ENCODE results near the gene KCNH4.
"Not testable (repeated sequence)": the region's sequence is repeated elsewhere in the genome, so short reads cannot be mapped to it uniquely, and the experiment has no call there.

KCNH4 gene

DNA sequence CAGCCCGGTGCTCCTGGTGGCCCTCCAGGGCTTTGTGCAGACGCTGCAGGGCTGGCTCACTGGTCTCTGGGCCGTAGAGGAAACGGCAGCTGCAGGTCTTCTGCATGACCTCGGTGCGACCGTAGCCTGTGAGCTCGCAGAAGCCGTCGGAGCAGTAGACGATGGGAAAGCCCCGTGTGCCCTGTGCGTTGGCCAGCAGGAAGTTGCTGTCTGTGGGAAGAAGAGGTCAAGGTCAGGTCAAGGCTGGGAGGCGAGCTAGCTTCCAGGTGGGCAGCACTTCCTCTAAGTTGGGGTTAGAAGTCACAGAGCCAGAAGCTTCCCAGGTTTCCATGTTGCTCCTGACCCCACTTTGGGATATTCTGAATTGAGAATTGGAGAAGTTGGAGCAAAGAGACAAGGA, 2.1 kb downstream of the KCNH4 start:
- DNase-seq (ENCODE audit: low read depth in 2 of 2): no peak

DNA sequence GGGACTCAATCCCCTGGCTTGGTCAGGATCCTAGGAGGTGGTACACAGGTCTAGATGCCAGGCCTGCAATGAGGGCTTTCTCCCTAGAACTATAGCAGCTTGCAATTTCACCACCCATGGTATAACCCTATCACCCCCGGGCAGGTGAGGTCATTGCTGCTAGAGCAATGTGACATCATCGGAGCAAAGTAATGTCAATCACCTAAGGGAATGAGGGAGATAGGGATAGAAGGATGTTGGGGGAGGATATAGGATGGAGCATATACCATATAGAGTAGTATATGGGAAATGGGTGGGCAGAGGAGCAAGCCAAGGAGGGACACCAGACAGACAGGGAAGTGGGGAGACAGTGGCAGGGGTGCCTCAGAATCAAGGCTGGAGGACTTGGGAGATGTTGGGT, 3.3 kb downstream of the KCNH4 start:
- no peak for DNase-seq (ENCODE audit: low read depth in 2 of 2)

DNA sequence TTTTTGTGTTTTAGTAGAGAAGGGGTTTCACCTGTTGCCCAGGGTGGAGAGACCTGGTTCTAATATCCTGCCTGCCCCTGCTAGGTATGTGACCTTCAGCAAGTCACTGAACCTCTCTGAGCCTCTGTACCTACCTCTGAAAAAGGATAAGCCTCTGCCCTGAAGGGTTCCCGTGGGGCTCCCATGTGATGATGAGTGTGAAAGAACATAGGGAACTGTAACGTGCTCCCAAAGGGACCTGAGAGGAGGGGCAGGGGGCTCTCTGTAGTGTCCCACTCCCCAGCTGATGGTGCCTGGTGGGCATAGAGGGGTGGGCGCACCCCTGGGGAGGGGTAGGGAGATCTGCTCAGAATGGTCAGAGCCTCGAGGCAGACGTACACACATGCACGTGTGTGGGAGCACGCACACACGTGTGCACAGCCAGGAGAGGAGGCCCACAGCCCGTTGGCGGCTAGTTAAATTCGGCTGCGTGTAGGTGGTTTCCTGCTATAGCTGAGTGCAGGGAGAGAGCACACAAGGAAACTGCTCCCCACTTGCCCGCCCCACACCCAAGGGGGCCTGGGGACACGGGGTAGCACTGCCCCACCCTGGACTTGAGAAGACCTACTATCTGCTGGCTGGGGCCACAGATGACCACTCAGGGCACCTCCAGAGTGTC, 6.7 kb downstream of the KCNH4 start:
- no peak for DNase-seq (ENCODE audit: low read depth in 2 of 2)

DNA sequence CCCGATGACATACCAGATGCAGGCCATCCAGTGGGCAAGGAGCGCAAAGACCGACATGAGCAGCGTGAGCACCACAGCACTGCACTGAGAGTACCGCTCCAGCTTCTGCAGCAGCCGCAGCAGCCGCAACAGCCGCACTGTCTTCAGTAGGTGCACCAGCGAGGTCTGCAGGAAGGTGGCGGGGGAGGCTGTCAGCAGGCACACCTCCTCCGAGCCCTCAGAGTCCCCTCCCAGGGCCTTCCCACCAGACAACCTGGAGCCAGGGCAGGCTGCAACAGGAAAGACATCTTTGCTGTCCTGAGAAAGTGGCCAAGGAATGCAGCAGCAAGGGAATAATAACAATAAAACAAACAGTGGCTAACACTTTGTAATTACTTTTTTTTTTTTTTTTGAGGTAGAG, 9.1 kb downstream of the KCNH4 start:
- no peak for DNase-seq (ENCODE audit: low read depth in 2 of 2)

GRCh38 chr17:42169351-42169750, 11.6 kb downstream of the KCNH4 start:
- DNase-seq (ENCODE audit: low read depth in 2 of 2): no peak

DNA sequence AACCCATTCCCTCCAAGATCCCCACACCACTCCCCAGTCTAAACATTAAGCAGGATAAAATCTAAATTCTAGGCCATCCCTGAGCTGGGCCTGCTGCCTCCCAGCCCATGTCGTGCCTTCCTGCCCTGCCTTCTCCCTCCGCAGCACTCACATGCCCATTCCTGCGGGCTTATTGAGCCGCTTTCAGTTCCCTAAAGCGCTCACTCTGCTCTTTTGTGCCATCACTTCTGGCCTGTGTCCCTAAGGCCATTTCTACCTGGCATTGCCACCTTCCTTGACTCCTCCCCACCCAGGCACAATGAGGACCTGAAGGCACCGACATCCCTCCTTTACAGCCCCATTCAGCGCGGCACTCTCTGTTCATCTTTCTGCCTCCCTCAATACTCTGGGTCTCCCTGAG, 13.1 kb downstream of the KCNH4 start:
- no peak for DNase-seq (ENCODE audit: low read depth in 2 of 2)

DNA sequence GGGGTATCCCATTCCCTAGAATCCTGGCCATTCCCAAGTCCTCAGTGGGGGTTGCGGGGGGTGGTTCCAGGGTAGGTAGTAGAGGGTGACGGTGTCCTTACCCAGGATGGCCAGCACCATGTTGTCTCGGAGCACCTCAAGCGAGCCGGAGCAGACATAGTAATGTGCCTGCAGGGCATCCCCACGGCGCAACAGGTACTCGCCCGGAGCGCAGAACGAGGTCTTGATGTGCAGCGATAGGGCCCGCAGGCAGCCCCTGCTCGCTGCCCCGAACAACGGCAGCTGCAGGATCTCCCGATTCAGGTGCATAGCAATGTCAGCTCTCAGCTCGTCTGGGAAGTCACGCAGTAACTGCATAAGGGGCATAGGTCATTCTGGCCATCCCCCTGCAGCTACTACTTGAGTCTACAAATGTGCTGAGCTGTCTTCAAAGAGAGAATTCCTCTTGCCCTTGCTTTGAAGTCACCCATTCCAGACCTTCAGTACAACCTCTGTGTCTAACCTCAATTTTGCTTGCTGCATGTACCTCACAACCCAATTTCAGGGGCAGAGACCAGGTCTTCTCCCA, 14.7 kb downstream of the KCNH4 start:
- no peak for DNase-seq (ENCODE audit: low read depth in 2 of 2)

DNA sequence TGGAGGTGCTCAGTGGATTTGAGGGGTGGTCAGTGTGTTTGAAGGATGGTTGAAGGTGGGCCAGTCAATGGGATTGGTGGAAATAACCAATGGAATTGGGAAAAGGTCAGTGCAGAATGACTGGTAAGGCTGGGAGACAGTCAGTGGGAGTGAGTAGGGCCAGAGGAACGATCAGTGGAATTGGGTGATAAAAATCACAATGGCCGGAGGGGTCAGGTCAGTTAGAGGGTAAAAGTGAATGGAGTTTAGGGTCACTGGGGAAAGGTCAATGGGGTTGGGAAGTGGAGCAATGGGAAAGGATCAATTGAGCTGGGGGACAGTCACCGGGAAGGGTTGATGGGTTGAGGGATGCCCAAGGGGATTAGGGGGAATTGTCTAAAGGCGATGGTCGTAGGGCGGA, 15.2 kb downstream of the KCNH4 start:
- DNase-seq (ENCODE audit: low read depth in 2 of 2): no peak

DNA sequence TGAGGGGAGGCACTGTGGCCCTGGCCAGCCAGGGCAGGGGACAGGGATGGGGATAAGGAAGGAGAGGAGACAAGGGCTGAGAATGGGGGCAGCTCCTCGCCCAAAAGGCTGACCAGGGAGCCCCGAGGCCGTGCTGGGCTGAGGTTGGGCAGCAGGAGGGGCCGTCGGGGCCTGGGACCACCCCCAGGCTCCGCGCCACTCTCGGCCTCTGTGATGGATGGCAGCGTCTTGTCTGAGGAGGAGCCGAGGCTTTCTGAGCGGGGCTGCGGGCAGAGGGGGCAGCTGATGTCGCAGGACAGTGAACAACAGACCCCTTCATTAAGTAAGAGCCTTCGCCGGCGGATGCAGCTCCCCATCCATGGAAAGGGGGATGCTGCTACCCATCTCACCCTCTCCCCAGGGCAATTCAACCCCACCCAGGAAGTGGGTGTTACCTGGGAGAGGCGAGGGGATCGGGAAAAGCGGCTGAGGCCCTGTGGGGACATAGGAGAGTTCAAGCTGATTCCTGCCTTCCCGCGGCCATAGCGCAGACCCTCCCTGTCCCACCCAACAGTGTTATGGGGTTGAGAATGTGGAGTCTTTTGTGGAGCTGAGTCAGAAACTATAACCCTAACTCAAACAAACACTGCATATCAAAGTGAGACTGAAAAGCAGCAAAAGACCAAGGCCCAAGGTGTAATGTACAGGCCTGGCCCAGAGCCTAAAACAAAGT, 17.1 kb downstream of the KCNH4 start:
- no peak for DNase-seq (ENCODE audit: low read depth in 2 of 2)

- no peak for DNase-seq (ENCODE audit: low read depth in 2 of 2)
Measured at GRCh38 chr17:42163113-42163512, 17.8 kb downstream of the KCNH4 start.

DNA sequence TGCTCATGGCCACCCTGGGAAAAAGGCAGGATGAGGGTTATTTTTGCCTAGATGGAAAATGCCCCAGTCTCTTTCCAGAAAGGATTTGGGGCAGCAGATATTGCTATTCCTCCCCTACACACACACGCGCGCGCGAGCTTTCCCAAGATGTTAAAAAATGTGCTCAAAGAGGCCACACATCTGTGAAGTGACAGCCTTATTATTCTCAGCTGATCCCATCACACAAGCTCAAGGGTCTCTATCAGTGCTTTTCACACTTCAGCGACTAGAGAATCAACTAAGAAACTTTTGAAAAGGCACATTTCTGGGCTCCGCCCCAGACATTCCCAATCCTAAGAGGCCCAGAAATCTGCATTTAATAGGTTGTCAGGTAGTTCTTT, 20.4 kb downstream of the KCNH4 start:
- no peak for DNase-seq (ENCODE audit: low read depth in 2 of 2)

DNA sequence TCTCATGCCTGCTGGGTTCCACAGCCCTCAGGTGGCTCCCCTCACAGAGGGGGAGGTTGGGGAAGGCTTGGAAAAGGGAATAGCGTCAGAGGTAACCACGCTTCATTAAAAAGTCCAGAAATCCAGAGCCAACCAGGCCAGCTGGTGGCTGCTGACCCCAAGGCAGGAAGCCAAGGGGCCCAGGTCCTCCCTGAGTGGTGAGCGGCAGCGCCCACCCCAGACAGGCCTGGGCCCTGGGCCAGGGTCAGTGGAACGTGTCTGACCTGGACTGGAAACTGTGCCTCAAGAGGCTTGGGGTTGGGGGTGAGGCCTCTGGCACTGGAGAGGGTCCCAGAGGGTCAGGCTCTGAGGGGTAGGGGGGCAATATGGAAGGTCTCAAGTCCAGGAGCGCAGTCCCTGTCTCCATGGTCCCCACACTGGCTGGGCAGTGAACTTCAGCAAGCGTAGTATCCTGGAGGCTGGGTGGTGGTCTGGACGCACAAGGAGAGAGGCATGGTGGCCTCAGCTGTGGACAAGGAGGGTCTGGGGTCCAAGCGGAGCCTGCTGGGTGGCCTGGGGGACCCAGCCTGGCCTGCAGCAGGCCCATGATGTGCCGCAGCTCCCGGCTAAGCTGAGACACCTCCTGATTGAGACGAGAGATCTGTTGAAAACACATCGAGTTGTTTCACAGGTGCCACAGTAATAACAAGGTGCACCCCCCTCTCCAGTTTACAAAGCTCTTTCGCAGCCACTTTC, 21.0 kb downstream of the KCNH4 start:
- no peak for DNase-seq (ENCODE audit: low read depth in 2 of 2)

DNA sequence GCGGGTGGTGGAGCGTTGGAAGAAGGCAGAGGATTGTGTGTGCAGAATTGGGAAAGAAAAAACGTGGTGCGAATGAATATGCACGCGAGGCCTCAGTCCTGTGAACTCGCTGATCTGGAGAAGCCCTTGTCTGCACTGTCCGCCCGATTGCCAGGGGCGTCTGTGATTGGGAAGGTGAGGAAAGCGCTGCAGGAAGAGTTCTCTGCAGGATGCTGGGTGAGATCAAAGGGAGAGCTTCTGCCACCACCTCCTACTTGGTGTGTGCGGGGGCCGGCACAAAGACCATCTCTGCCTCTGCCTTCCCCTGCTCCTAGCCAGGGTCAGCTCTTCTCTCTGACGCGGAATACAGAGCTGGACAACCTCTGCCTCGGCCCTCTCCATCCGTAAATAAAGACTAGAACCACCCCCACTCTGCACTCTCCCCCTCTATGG, 25.3 kb downstream of the KCNH4 start:
- DNase-seq (ENCODE audit: low read depth in 2 of 2): no peak

DNA sequence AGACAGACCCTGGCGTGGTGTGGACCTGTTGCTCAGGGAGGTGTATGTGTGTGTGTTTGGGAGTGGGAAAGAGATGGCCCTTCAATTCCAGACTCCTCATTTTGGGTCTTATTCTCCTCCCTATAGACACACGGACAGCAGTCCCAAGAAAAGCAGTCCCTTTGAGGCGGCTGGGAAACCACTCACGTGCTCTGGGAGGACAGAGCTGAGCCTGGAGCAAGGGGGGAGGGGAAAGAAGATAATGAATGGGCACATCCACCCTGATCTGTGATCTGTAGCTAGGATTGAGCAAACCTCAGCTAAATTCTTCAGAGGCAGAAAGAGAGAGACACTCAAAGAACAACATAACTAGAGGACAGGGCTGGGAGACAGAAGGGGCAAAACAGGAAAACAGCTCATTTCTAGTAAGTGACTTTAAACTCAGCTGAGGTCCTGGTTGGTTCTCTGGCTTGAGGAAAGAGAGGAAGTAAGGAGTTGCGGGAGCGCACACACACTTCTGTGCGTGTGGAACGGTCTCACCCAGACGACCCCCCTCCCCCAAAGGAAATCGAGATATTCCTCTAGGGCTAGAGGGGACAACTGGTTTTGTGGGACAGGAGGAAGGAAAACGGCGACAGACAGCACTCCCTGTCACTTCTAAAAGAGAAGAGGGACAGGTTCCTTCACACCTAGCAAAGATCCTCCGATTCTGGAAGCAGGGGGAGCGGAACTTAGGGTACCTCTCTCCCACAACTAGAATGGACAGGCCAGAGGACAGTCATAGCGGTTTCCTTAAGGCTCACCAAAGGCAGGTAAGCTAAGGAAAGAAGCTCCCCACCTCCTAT, 26.8 kb downstream of the KCNH4 start:
- no peak for DNase-seq (ENCODE audit: low read depth in 2 of 2)

DNA sequence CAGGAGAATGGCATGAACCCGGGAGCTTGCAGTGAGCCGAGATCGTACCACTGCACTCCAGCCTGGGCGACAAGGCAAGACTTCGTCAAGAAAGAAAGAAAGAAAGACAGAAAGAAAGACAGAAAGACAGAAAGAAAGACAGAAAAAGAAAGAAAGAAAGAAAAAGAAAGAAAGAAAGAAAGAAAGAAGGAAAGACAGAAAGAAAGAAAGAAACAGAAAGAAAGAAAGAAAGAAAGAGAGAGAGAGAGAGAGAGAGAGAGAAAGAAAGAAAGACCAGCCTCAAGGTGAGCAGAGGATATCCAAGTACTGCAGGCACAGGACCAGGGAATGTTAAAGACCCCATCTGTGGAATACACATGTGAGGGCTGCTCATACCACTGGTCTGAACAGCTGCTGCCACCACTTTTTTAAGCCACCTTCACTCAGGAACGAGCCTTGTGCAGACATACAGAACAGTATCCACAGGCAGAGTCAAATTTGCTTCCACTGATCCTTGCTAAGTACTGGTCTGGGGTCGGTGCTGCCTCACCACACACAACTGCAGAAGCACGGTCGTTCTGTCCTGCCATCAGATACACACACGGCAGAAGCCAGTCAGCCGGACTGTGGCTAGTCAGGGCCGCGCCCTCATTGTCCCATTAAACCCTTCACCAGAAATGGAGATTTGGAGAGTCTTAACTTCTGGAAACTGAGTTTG, 33.9 kb downstream of the KCNH4 start:
- no peak for DNase-seq (ENCODE audit: low read depth in 2 of 2)

GRCh38 chr17:42143138-42143537, 37.8 kb downstream of the KCNH4 start:
- DNase-seq (ENCODE audit: low read depth in 2 of 2): not testable (repeated sequence)

GRCh38 chr17:42142371-42142896, 38.5 kb downstream of the KCNH4 start:
- DNase-seq (ENCODE audit: low read depth in 2 of 2): no peak

- no peak for DNase-seq (ENCODE audit: low read depth in 2 of 2)
Measured at GRCh38 chr17:42141382-42141781, 39.6 kb downstream of the KCNH4 start.

- not testable (repeated sequence) for DNase-seq (ENCODE audit: low read depth in 2 of 2)
Measured at GRCh38 chr17:42140690-42141089, 40.3 kb downstream of the KCNH4 start.

DNA sequence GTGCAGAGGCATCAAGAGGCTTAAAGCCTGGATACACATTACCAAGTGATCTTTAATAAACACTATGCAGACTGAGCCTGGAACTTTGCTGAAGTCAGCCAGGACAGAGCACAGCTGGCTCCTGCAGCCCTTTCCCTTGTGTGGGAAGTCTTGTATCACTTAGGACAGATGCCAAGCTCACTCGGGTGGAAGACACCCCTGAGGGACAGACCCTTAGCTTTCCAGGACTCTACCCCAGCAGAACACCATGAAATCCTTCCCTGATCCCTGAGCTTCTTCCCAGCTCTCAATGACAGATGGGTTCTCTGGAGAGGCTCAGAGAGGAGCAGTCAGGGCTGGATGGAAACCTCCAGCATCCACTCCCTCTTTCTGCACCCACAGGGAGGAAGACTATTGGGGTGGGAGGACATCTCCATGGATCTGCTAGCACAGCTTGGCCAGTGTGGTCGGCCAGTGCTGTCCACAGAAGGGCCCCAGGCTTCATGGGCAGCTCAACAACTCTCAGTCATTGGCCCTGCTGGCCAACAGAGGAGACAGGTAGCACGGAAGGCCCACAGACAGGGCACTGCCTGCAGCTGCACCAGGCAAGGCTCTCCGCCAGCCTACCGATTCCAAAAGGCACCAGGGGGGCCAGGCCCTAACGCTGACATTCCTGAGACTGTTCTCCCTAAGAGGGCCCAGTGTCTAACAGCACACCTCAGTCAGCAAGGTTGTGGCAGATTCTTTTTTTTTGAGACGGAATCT, 42.0 kb downstream of the KCNH4 start:
- DNase-seq (ENCODE audit: low read depth in 2 of 2): no peak

Measured in activated CD8-positive, alpha-beta memory T cell treated with anti-CD3 and anti-CD28 coated beads for 4 hours (primary cell).